ENCODE results near the gene OBSL1.

OBSL1 gene

DNA sequence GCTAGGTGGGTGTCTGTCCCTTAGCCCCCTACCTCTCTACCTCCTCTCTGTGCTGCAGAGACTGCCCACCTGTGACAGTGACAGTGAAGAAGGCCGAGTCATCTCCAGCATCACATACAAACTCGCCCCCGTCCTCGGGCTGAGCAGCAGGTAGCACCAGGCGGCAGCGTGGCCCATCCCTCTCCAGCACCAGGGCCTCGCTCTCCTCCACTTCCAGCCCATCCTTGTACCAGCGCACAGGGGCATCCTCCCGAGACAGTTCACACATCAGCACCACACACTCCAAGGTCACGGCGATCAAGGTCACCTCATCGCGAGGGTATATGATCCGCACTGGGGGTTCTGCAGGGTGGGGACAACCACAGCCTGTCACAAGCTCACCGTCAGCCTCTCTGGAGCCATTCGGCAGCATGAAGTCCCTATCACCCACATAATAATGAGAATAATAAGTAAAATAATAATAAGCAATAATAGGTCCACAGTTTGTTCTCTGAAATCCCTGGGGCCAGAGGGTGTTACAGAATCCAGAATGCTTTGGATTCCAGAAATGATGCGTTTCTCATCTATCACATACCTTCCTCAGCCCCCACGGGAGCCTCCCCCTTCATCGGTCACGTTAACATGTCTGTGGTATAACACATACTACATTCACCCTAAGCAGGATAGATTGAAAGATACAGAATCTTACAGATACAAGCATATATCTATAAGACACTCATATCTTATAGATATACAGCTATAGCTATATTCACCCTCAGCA is 12.0 kb downstream of the OBSL1 start:
- DNase-seq (ENCODE audit: low read depth in 1 of 2, low spot score in 1 of 2), result no peak
- no peak for TF ChIP-seq JUND (IDR thresholded peaks at IDR 0.05; ENCODE audit: low read depth)

DNA sequence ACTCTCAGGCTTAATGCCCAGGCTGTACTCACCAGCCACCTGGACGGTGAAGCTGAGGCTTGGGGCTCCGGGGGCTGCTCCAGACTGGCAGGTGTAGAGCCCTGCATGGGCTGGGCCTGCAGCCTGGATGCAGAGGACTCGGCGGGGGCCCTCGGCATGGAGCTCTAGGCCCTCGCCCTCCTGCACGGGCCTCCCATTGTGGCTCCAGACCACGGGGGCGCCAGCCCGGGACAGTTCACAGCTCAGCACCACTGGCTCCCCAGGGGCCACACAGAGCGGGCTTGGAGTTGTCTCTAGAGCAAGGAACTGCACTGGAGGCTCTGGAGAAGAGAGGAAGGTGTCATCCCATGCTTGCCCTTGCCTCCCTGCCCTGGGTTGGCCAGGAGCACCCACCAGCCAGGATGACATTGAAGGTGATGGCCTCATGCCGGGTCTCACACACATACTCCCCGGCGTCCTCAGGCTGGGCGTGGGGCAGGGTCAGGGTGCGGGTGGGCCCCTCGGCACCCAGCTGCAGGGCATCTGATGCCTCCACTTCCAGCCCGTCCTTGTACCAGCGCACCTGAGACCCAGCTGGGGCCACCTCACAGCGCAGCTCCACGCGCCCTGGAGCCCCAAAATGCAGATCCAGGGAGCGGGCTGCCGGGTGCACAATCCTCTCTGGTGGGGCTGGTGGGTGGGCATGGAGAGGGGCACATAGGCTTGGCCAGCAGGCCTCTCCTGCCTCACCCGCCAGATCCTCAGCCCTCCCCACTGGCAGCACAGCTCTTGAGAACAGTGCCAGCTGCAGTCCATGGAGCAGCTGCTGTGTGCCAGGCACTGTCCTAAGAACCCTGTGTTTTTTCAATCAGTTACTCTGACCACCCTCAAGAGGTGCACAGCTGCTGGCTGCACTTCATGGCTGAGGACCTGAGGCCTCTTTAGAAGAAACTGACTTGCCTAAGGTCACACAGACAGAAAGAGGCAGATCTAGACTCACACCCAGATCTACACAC is 13.3 kb downstream of the OBSL1 start:
- no peak for DNase-seq (ENCODE audit: low read depth in 1 of 2, low spot score in 1 of 2)
- no peak for TF ChIP-seq JUND (IDR thresholded peaks at IDR 0.05; ENCODE audit: low read depth)
- in situ Hi-C loops (cut with HindIII; ENCODE audit: low pct_unique_long_range_greater_than_20kb, low sequenced_read_pairs), result no loop called here

More for the DNA sequence above, 12.0 kb downstream of the OBSL1 start:
- in situ Hi-C loops (cut with HindIII; ENCODE audit: low pct_unique_long_range_greater_than_20kb, low sequenced_read_pairs), result no loop called here

- TF ChIP-seq JUND (IDR thresholded peaks at IDR 0.05; ENCODE audit: low read depth), result no peak
- DNase-seq (ENCODE audit: low read depth in 1 of 2, low spot score in 1 of 2), result no peak
- in situ Hi-C loops (cut with HindIII; ENCODE audit: low pct_unique_long_range_greater_than_20kb, low sequenced_read_pairs), result no loop called here
These were observed 14.0 kb downstream of the OBSL1 start for GRCh38 chr2:219557320-219557719.

DNA sequence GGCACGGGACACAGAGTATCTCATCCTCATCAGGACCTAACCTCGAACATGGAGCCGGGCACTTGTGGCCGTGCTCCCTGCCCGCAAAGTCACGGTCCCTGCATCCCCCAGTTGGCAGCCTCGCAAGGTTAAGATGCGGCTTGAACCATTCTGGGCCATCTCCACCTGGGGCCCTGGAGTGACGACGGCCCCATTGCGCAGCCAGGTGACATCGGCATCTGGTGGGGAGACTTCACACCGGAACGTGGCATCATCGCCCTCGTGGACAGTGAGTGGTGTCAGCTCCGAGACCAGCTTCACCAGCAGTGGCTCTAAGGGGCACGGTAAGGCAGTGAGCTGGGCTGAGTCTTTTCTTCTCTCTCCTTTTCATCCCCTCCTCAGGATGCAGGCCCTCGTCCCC is 14.9 kb downstream of the OBSL1 start:
- no peak for TF ChIP-seq JUND (IDR thresholded peaks at IDR 0.05; ENCODE audit: low read depth)
- in situ Hi-C loops (cut with HindIII; ENCODE audit: low pct_unique_long_range_greater_than_20kb, low sequenced_read_pairs), result no loop called here
- no peak for DNase-seq (ENCODE audit: low read depth in 1 of 2, low spot score in 1 of 2)

- in situ Hi-C loops (cut with HindIII; ENCODE audit: low pct_unique_long_range_greater_than_20kb, low sequenced_read_pairs), result no loop called here
- TF ChIP-seq JUND (IDR thresholded peaks at IDR 0.05; ENCODE audit: low read depth), result no peak
- no peak for DNase-seq (ENCODE audit: low read depth in 1 of 2, low spot score in 1 of 2)
These were observed 15.4 kb downstream of the OBSL1 start for GRCh38 chr2:219555956-219556355.

DNA sequence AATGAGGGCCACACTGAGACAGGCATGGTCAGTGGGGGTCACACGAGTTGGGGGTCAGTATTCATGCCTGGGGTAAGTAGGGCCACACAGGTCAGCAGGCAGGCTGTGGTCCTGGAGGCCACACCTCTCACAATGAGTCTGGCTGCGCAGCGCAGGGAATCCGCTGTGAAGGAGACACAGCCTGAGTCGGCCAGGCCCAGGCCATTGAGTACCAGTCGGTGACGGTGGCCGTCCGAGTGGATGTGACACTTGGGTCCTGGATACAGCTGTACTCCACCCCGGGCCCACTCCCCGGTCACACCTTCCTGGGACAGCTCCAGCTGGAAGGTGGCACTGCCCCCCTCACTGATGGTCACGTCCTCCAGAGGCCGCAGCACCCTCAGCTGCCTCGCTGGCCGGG is 17.0 kb downstream of the OBSL1 start:
- no peak for DNase-seq (ENCODE audit: low read depth in 1 of 2, low spot score in 1 of 2)
- TF ChIP-seq JUND (IDR thresholded peaks at IDR 0.05; ENCODE audit: low read depth), result no peak
- in situ Hi-C loops (cut with HindIII; ENCODE audit: low pct_unique_long_range_greater_than_20kb, low sequenced_read_pairs), result no loop called here

DNA sequence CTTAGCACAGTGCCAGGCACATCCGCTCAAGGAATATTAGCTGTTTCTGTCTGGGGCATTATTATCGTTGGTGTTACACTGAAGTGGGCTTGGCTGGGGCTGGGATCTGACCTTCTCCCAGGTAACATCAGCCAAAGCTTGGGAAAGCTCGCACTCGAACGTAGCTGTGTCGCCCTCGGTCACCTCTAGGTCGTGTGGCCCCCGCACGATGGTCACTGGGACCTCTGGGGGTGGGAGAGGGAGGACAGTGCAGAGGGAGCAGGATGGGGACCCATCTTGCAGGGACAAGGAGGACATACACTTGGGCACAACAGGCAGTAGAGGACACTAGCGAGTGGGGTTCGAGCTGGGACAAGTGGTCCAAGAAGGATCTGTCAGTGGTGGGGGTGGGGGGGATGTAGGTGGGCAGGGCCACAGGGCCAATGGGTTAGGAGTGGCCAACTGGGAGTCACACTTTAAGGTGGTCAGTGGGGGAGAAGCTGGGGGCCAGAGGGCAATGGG is 17.8 kb downstream of the OBSL1 start:
- no peak for TF ChIP-seq JUND (IDR thresholded peaks at IDR 0.05; ENCODE audit: low read depth)
- in situ Hi-C loops (cut with HindIII; ENCODE audit: low pct_unique_long_range_greater_than_20kb, low sequenced_read_pairs), result no loop called here
- no peak for DNase-seq (ENCODE audit: low read depth in 1 of 2, low spot score in 1 of 2)

- DNase-seq (ENCODE audit: low read depth in 1 of 2, low spot score in 1 of 2), result no peak
- TF ChIP-seq JUND (IDR thresholded peaks at IDR 0.05; ENCODE audit: low read depth), result no peak
- in situ Hi-C loops (cut with HindIII; ENCODE audit: low pct_unique_long_range_greater_than_20kb, low sequenced_read_pairs), result no loop called here
These were observed 18.2 kb downstream of the OBSL1 start for GRCh38 chr2:219553168-219553417.

GRCh38 chr2:219552382-219553167 is 18.8 kb downstream of the OBSL1 start:
- peak; percentile 80 to 86 for DNase-seq (ENCODE audit: low read depth in 1 of 2, low spot score in 1 of 2)
- no peak for TF ChIP-seq JUND (IDR thresholded peaks at IDR 0.05; ENCODE audit: low read depth)
- in situ Hi-C loops (cut with HindIII; ENCODE audit: low pct_unique_long_range_greater_than_20kb, low sequenced_read_pairs), result no loop called here

GRCh38 chr2:219551441-219552381 is 19.6 kb downstream of the OBSL1 start:
- in situ Hi-C loops (cut with HindIII; ENCODE audit: low pct_unique_long_range_greater_than_20kb, low sequenced_read_pairs), result no loop called here
- TF ChIP-seq JUND (IDR thresholded peaks at IDR 0.05; ENCODE audit: low read depth), result no peak
- DNase-seq (ENCODE audit: low read depth in 1 of 2, low spot score in 1 of 2), result no peak

GRCh38 chr2:219549619-219550018 is 21.7 kb downstream of the OBSL1 start:
- DNase-seq (ENCODE audit: low read depth in 1 of 2, low spot score in 1 of 2), result no peak
- TF ChIP-seq JUND (IDR thresholded peaks at IDR 0.05; ENCODE audit: low read depth), result no peak
- in situ Hi-C loops (cut with HindIII; ENCODE audit: low pct_unique_long_range_greater_than_20kb, low sequenced_read_pairs), result no loop called here

All from T47D (cell line).